NB4 (cell line): ENCODE results near the gene GPX8.

Experiments used
- CTCF ChIP-seq: IDR thresholded peaks from one replicate; pipeline ENCODE4 v1.5.1; 2012; ENCODE audit warnings: low read depth, low read length
- MYC ChIP-seq: IDR thresholded peaks from 2 replicates; pipeline ENCODE4 v1.6.1; 2011; ENCODE audit warnings: low read depth, low read length
- POLR2A ChIP-seq: IDR thresholded peaks from 2 replicates; pipeline ENCODE4 v1.6.1; 2011; ENCODE audit warnings: mild to moderate bottlenecking; ENCODE audit not compliant: insufficient read length; ENCODE audit errors: extremely low read depth

- no peak for TF ChIP-seq CTCF
- no peak for TF ChIP-seq POLR2A
- TF ChIP-seq MYC: no peak
Measured at GRCh38 chr5:55211184-55211874, 51.4 kb downstream of the GPX8 start.
